NK-92 treated with Interleukin-12 subunit alpha and Interleukin-12 subunit beta, amount 100 ng/mL, for 24 hours (cell line): Measurements from ENCODE around the gene CHPF.

Experiments used
- DNase-seq: peaks from one replicate; lab custom pipeline; 2025; lab: John Stamatoyannopoulos, UW

Gene CHPF

GRCh38 chr2:219567791-219568361 is 24.3 kb upstream of the CHPF start:
- no peak for DNase-seq

GRCh38 chr2:219567131-219567530 is 23.5 kb upstream of the CHPF start:
- DNase-seq: no peak

- no peak for DNase-seq
Measured at GRCh38 chr2:219566640-219567039, 23.0 kb upstream of the CHPF start.

GRCh38 chr2:219565130-219566080 is 21.8 kb upstream of the CHPF start:
- no peak for DNase-seq

GRCh38 chr2:219563271-219563928 is 19.8 kb upstream of the CHPF start:
- no peak for DNase-seq

- DNase-seq: no peak
Measured at GRCh38 chr2:219562049-219563020, 18.7 kb upstream of the CHPF start.

- DNase-seq: no peak
Measured at GRCh38 chr2:219561179-219562048, 17.8 kb upstream of the CHPF start.

- DNase-seq: no peak
Measured at GRCh38 chr2:219560893-219561178, 17.2 kb upstream of the CHPF start.

GRCh38 chr2:219560037-219560892 is 16.7 kb upstream of the CHPF start:
- no peak for DNase-seq

- DNase-seq: no peak
Measured at GRCh38 chr2:219559156-219559915, 15.7 kb upstream of the CHPF start.

GRCh38 chr2:219557791-219558785 is 14.5 kb upstream of the CHPF start:
- DNase-seq: no peak

GRCh38 chr2:219557320-219557719 is 13.7 kb upstream of the CHPF start:
- no peak for DNase-seq

- DNase-seq: no peak
Measured at GRCh38 chr2:219556413-219556812, 12.8 kb upstream of the CHPF start.

GRCh38 chr2:219555956-219556355 is 12.3 kb upstream of the CHPF start:
- DNase-seq: no peak

GRCh38 chr2:219554350-219554749 is 10.7 kb upstream of the CHPF start:
- DNase-seq: no peak

- DNase-seq: no peak
Measured at GRCh38 chr2:219553463-219553963, 9.9 kb upstream of the CHPF start.

- DNase-seq: no peak
Measured at GRCh38 chr2:219553168-219553417, 9.5 kb upstream of the CHPF start.
